NCI-H69 (cell line): ENCODE results near the gene IRF2.

Experiments
- DNase-seq: peaks from one replicate; lab custom pipeline; 2025; lab: John Stamatoyannopoulos, UW

IRF2 gene

DNA sequence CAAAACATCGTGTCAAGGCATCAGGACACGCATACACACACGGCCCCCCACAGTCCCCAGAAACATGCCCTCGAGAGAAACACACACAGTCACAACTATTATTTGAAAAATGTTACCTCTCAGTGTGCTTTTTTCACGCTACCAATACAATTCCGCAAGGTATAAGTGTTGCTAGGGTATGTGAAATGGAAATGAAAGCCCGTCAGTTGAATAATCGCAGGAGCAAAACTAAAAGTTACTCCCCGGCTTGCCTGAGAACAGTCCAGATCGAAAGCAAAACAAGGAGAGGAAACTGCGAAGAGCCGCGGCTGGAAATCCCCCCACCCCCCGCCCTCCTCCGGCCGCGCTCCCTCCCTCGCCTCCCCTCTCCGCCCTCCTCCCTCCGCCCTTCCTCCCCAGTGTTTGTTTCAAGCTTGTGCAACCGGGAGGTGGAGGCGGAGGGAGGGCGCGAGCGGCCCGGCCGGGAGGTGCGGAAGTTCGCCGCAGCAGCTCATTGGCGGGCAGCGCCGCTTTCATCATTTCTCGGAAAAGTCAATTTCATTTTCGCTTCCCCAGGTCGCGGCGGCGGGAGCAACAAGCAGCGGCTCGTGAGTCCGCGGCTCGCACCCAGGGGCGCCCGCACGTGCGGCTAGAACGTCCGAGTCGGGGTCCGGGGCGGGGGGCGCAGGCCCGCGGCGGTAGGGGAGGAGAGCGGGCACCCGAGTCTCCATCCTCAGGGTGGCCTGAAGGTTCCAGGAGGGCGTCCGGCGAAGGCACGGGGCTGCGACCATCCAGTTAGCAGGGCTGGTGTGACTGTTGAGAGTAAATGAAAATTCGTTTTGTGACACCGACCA lies at the start of gene IRF2:
IRF2 (minus strand) TSS at position 288 of the 833 bp plus-strand sequence. CDS start 45,486 bp downstream, outside the sequence.
- DNase-seq = peak; percentile 91

DNA sequence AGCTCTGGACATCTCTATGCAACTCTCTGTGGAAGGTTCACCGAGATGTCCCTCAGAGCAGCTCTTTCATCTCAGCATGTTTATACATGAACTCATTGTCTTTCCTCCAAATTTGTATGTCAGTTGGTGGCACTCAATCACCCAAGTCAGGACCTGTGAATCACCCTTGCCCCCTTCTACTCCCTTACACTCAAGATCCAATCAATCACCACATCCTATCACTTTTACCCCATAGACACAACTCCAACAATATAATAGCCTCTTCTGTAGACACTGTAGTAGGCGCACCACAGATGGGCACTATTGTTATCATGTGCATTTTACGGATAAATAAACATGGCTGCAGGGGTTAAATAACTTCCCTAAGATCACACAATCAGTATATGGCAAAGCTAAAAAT lies 41.3 kb upstream of the IRF2 start:
- no peak for DNase-seq

- no peak for DNase-seq
These were observed 40.0 kb upstream of the IRF2 start for GRCh38 chr4:184514121-184514988.

DNA sequence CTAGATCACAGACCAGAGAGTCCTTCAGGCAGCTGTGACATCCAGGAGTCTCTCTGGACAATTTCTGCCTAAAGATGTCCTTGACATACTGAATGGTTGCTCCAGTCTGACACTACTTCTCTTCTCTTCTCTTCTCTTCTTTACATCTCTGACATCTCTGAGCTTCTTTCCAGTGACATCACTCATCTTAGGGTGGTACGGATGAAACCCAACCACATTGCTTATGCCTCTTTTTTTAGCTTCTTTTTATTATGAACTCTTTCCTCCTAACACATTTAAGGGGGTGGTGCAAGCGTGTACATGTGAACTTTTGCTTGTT lies 39.4 kb upstream of the IRF2 start:
- DNase-seq = no peak

- no peak for DNase-seq
These were observed 36.8 kb upstream of the IRF2 start for GRCh38 chr4:184511156-184511555.

DNA sequence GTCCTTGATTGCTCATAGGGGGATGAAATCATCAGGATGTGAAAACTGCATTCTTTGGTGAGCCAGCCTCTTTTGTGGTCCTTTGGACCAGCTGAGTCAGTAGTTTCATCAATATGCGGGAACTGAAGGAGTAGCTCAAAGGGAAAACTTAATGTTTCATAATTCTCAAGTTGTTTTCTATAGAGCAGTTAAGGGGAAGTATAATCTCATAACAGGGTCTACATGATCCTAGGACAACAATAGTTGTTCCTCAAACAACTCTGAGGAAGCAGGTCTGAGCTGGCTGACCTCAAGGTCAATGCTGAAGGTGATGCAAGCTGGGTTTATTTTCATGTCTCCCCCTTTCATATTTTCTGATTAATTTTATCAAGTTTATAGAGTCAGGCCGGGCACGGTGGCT lies 36.1 kb upstream of the IRF2 start:
- no peak for DNase-seq

DNA sequence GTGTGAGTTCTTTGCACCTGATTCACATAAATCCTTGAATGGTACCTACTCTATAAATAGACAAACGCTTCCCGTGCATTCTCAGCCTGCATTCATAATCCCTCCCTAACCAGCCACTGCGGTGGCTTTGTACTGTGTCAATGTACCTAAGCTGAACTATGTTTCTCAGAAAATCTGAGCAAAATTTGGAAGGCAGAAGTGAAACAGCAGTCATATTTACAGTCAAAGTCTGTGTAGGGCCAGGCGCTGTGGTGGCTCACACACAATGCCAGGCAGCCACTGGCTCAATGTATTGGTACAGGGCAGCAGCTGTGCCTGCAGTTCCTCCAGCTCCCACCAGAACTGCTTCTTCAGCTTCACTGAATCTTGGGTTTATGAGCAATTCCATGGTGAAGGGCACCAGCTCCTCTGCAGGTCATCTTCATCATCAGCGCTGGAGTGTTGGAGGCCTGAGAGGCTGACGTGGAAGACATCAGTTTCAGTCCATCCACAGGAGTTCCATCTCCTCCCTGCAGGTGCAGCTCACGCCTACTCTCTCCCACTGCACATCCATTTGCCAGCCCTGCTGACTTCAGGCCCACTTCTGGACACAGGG lies 32.3 kb upstream of the IRF2 start:
- DNase-seq = no peak

- no peak for DNase-seq
These were observed 30.0 kb upstream of the IRF2 start for GRCh38 chr4:184504385-184504784.

- DNase-seq = no peak
These were observed 29.5 kb upstream of the IRF2 start for GRCh38 chr4:184503869-184504300.

GRCh38 chr4:184500748-184501589 lies 26.6 kb upstream of the IRF2 start:
- DNase-seq = no peak

DNA sequence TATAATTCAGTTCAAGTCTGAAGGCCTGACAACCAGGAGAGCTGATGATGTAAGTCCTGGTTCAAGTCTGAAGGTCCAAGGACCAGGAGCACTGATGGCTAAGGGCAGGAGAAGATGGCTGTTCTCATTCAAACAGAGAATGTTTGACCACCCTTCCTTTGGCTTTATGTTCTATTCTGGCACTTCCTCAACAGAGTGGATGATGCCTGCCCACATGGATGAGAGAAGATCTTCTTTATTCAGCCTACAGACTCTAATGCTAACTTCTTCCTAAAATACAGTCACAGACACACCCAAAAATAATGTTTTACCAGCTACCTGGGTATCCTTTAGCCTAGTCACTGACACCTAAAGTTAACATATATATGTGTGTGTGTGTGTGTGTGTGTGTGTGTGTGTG lies 25.6 kb upstream of the IRF2 start:
- no peak for DNase-seq

GRCh38 chr4:184498598-184498997 lies 24.2 kb upstream of the IRF2 start:
- no peak for DNase-seq

GRCh38 chr4:184489771-184490170 lies 15.4 kb upstream of the IRF2 start:
- no peak for DNase-seq

DNA sequence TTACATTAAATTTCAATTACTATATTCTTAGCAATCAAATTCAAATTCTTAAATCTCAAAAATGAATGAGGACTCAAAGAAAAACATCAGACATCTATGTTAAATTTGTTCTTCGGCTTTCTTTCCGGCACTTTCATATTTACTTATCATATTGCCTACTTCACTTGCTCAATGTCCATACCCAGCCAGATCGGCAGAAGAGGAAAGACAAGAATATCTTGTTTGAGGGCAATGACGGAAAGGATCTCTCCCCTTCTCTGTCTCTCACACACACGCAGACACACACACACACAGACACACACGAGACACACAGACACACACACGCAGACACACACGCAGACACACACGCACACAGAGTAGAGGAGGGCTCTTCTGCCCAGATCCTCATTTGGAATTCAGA lies 13.2 kb upstream of the IRF2 start:
- no peak for DNase-seq

DNA sequence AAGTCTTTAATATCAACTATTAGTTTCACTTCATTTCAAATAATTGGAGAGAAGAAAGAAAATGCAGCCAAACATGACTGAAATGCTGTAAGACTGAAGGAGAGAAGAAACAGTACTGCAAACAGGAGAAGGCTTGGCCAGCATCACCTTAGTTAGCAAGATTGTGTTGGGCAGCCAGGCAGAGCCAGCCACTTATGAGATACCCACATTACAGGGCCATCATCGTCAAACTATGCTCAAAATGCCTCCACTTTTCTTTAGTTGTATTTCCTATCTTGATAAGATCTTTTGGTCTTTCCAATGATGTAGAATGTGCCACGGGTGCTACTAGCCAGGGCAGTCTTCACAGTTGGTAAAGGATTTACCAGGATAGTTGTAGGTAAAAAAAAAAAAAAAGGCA lies 10.9 kb upstream of the IRF2 start:
- DNase-seq = no peak

DNA sequence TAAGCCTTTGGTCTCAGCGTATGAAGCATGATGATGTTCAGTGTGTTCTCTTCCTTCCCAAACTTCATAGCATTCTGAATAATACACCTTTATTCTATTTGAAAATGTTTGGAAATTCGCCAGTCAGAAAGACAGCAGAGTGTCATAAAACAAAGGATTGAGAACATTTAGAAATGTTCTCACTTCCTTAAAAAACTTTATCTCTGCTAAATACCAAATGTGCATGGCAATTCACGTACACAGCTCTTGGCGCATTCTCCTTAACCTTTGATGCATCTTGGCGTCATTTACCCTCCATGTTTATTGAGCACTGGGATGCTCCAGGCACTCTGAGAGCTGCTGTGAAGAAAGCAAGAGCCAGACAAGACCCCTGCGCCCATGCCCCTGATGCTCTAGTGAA lies 7.2 kb upstream of the IRF2 start:
- no peak for DNase-seq

DNA sequence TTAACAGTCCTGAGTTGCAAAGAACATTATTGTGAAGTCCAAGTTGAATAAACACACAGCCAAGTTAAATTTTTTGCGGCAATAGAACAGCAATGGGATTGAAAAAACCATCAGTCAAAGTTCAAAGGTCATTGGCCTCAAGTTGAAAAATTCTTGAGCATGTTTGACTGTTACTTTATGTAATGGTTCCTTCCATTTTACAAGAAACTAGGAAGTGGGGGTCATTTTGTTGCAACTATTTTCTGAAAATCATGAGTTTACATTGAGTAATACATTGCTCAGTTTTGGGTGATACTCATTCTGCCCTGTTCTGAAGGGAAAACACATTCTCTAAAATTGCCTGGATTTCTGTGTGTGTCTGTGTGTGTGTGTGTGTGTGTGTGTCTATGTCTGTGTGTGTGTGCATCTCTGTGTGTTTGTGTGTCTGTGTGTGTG lies 5.2 kb upstream of the IRF2 start:
- DNase-seq = no peak

DNA sequence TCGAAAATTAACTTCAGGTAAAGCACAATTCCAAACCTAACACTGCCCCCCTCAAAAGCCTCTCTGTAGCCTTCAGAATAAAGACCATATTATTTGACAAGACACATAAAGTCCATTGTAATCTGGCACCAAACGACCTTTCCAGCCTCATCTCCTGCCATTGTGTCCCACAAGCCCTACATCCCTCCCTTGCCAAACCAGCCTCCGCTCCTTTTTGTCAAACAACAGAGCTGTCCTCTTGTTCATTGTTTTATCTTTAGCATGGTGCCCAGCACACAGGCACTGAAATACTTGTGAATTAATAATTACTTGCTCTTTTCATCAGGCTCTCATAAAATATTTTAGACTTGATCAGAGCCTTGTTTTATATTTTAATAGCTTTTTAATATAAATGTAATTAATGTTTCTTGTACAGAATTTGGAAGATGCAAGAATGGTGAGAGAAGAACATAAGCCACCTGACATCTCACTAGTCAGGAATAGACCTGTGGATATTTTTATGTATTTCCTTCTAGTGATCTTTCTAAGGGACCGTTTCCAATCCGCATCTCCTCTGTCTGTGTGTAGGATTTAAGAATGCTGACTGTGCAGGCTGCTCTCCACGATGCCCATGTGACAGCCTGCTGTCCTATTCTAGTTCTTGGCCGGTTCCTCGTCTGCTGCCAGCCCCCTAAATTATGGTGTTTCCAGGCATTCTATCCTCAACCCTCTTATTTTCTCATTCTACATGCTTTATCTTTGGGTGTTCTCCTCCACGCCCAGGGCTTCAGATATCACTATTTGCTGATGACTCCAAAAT lies 3.0 kb upstream of the IRF2 start:
- DNase-seq = no peak

DNA sequence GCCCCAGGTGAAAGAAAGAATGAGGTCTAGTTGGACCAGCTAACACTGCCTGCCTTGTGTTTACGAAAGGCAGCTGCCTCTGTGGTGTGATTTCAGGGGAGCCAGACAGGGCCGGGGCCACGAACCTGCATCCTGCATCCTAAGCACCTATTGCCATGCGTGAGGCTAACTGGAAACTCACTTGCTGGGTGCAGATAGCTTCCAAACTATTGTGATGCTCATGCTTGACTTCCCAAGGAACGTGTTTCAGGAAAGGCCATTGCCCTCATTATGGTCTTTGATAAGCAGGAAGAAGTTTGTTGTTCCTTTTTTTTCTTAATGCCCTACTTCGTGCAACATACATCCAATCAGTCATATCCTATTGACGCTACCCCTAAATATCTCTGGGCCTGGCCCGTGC lies 2.3 kb upstream of the IRF2 start:
- DNase-seq = no peak

DNA sequence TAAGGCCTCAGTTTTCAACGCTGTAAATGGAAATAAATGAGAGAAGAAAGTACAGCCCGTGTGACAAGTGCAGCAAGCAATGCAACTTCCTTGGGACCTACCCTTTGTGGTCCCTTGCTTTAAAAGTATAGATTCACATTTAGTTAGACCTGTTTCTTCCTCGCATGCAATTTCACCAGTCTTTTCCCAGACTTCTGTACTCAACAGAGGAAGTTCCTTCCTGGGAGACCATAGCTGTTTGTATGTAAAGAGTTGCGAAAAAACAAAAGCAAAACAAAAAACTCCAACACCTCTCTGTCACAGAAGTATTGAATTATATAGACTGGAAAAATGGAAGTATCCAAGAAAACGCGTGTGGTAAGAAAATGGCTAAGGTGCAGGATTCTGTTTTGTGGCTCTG lies 1.1 kb upstream of the IRF2 start:
- DNase-seq = no peak

DNA sequence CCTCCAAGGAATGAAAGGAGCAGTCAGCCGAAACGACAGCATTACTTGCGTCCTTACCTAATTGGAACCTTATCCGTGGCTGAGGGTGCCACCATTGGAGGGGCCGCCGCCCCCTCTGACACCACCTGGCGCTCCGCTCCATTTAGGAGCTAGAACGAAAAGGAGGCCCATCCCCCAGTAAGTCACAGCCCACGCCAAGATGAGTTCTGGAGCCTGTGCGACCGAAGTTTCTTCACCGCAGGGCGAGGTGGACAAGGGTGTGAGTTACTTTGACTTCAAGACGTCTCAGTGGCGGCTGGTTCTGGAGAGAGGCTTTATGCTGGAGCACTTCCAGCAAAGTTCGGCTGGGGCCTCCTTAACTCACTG lies 729 bp upstream of the IRF2 start:
- peak; percentile 24 for DNase-seq
